Karpas-422 (cell line): ENCODE results near the gene LIPT2. TPM values are rescaled to one million over a fixed set of nuclear protein-coding genes. Genes with fewer than 3 reads are reported as not detected.

Experiments
- DNase-seq: peaks from one replicate; pipeline ENCODE4 v3.0.0-alpha.2; 2015
- H2AFZ ChIP-seq: fragments of 200-600 bp; sonication (generic); 2 replicates; pipeline ENCODE4 v1.6.1; 2014; ENCODE audit warnings: antibody characterized with exemption, low read length, mixed read lengths
- H3K27ac ChIP-seq: fragments of 200-600 bp; sonication (generic); 2 replicates; pipeline ENCODE4 v1.5.1; 2014; ENCODE audit warnings: mild to moderate bottlenecking, low read length, moderate library complexity
- H3K27me3 ChIP-seq: fragments of 200-600 bp; sonication (generic); 2 replicates; pipeline ENCODE4 v1.6.1; 2014; ENCODE audit warnings: low read length, mixed read lengths
- H3K36me3 ChIP-seq: fragments of 200-600 bp; sonication (generic); 2 replicates; pipeline ENCODE4 v1.6.1; 2014; ENCODE audit warnings: low read length, mixed read lengths; ENCODE audit not compliant: insufficient read depth
- H3K4me1 ChIP-seq: fragments of 200-600 bp; sonication (generic); 2 replicates; pipeline ENCODE4 v1.6.1; 2014; ENCODE audit warnings: mild to moderate bottlenecking, low read length, mixed read lengths
- H3K4me2 ChIP-seq: fragments of 200-600 bp; sonication (generic); 2 replicates; pipeline ENCODE4 v1.6.1; 2014; ENCODE audit warnings: low read length, low read depth, mild to moderate bottlenecking; ENCODE audit not compliant: poor library complexity, severe bottlenecking
- H3K4me3 ChIP-seq: fragments of 200-600 bp; sonication (generic); 2 replicates; pipeline ENCODE4 v1.5.1; 2014; ENCODE audit warnings: mild to moderate bottlenecking, antibody characterized with exemption, low read length, mixed read lengths
- H3K79me2 ChIP-seq: fragments of 200-600 bp; sonication (generic); 2 replicates; pipeline ENCODE4 v1.6.1; 2014; ENCODE audit warnings: mild to moderate bottlenecking, low read length, mixed read lengths
- H3K9ac ChIP-seq: fragments of 200-600 bp; sonication (generic); 2 replicates; pipeline ENCODE4 v1.6.0; 2014; ENCODE audit warnings: low read length
- H3K9me2 ChIP-seq: fragments of 200-600 bp; sonication (generic), shearing (Covaris generic); replicated peaks from 2 replicates; pipeline ENCODE4 v1.6.0; 2014; ENCODE audit warnings: mild to moderate bottlenecking, low read length, moderate library complexity; ENCODE audit not compliant: insufficient read depth
- H3K9me3 ChIP-seq: fragments of 300-700, 200-600 bp; sonication (generic); 2 replicates; pipeline ENCODE4 v1.6.1; 2014; ENCODE audit warnings: low read length, mixed read lengths
- H4K20me1 ChIP-seq: fragments of 200-600 bp; sonication (generic); 2 replicates; pipeline ENCODE4 v1.6.1; 2014; ENCODE audit warnings: mild to moderate bottlenecking, antibody characterized with exemption, low read length, low read depth; ENCODE audit not compliant: insufficient read depth
- total RNA-seq: library from RNA; depleted of rRNA; stranded (reverse); fragments of >200 nt; shearing (Covaris generic); gene quantifications from 2 replicates; pipeline ENCODE4 v1.2.3, GENCODE V29; 2014; ENCODE audit warnings: low replicate concordance

LIPT2 gene
- total RNA-seq, 1 experiment from 2014 or later, result 5.9 TPM

DNA sequence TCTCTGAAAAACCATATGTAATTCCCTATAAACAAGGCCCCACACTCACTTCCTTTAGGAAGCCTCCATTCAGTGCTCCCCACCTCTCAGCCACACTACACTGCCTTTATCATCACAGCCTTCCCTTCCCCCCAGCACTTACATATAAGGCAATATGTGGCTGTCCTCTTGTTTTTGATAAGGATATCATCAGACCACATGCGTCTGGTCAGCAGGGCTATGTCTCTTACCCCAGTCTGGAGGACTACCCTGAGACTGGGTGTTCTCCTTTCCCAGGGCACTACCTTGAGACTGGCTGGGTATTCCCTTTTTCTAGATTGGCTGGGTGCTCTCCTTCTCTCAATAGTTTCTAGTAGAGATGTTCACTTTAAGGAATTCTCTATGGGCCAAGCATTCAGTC lies 33.9 kb downstream of the LIPT2 start:
- Histone ChIP-seq H3K9ac (no peak overlapping the region), H4K20me1 (no peaks in the 10 kb centered on the region), H3K27me3 (no peaks in the 10 kb centered on the region)

DNA sequence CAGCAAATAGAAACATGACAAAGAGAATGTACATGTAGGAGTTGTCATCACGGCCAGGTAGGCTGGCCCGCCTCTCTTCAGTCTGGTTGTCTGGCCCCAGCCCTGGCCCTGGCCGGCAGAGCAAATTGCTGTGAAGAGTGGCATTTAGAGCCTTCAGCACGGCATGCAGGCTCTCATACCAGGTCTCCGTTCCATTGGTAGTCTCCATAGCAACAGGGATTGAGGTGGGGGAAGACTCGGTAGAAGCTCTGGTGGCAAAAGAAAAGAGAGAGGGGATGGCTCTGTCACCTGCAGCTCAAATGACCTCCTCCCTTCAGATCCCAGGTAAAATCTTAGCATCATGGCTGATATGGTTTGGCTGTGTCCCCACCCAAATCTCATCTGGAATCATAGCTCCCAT lies 36.2 kb downstream of the LIPT2 start:
- H3K36me3 ChIP-seq, result no peaks in the 10 kb centered on the region
- DNase-seq, result no peak
- H3K4me3 ChIP-seq, result no peak overlapping the region
- no peaks in the 10 kb centered on the region for H3K9me3 ChIP-seq
- no peak overlapping the region for H3K27ac ChIP-seq
- no peak overlapping the region for H3K4me2 ChIP-seq
- H3K9me2 ChIP-seq, result no peaks in the 10 kb centered on the region
- no peak overlapping the region for H3K9ac ChIP-seq
- no peaks in the 10 kb centered on the region for H3K27me3 ChIP-seq
- H3K4me1 ChIP-seq, result no peaks in the 10 kb centered on the region
- H4K20me1 ChIP-seq, result no peaks in the 10 kb centered on the region
- H3K79me2 ChIP-seq, result no peaks in the 10 kb centered on the region
- H2AFZ ChIP-seq, result no peak overlapping the region

More for the DNA sequence above, 33.9 kb downstream of the LIPT2 start:
- DNase-seq, result no peak
- no peak overlapping the region for H3K4me3 ChIP-seq
- H3K4me1 ChIP-seq, result no peaks in the 10 kb centered on the region
- H3K4me2 ChIP-seq, result no peak overlapping the region
- H3K36me3 ChIP-seq, result no peaks in the 10 kb centered on the region
- no peaks in the 10 kb centered on the region for H3K79me2 ChIP-seq
- H3K9me3 ChIP-seq, result no peaks in the 10 kb centered on the region
- no peak overlapping the region for H3K27ac ChIP-seq
- H2AFZ ChIP-seq, result no peak overlapping the region
- H3K9me2 ChIP-seq, result no peaks in the 10 kb centered on the region

DNA sequence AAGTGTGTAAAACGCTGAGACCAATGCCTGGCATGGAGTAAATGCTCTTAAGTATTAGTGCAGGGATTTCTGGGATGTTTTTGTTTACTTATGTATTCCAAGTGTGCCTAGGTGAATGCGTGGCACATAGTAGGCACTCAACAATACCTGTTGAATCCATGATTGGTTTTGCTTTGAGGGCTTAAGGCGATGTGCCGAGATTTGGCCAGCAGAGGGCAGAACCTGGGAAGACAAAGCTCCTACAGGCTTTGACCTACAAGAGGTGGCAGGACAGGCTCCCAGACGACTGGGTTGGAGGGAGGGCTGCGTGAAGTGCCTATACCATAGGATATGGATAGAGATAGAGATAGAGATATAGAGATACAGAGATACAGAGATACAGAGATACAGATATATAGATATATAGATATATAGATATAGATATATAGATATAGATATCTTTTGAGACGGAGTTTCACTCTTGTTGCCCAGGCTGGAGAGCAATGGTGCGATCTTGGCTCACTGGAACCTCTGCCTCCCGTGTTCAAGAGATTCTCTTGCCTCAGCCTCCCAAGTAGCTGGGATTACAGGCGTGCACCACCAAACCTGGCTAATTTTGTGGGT lies 40.0 kb downstream of the LIPT2 start:
- H4K20me1 ChIP-seq, result no peaks in the 10 kb centered on the region
- no peaks in the 10 kb centered on the region for H3K79me2 ChIP-seq
- H3K36me3 ChIP-seq, result no peaks in the 10 kb centered on the region
- no peak overlapping the region for H2AFZ ChIP-seq
- no peak overlapping the region for H3K9ac ChIP-seq
- H3K4me3 ChIP-seq, result no peak overlapping the region
- H3K4me1 ChIP-seq, result peaks cover 6% of the 10 kb centered on the region; the same call in 1 of the 2 replicates
- no peaks in the 10 kb centered on the region for H3K9me2 ChIP-seq
- no peaks in the 10 kb centered on the region for H3K9me3 ChIP-seq
- no peak overlapping the region for H3K4me2 ChIP-seq
- no peaks in the 10 kb centered on the region for H3K27me3 ChIP-seq
- peak; percentile 86 for DNase-seq
- H3K27ac ChIP-seq, result no peak overlapping the region

DNA sequence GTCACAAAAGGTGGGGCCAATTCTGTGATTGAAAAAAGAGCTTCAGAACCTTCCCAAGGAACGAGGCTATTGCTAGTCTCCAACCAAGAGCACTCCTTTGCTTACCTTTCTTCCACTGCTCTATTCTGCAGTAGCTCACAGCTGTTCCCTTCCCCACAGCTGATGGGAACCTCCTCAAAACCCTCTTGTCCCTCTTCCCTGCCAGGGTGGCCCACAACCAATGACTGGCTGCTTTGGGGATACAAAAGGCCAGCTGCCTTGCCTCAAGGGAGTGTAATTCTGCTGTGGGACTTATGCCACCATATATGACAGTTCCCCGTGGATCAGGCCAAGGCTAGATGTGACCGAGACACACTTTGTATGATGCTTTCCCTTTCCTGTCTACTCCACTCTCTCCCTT lies 41.2 kb downstream of the LIPT2 start:
- H3K4me2 ChIP-seq, result no peak overlapping the region
- H3K4me3 ChIP-seq, result no peak overlapping the region
- DNase-seq, result no peak
- H3K9me3 ChIP-seq, result no peaks in the 10 kb centered on the region
- H3K36me3 ChIP-seq, result no peaks in the 10 kb centered on the region
- H3K79me2 ChIP-seq, result no peaks in the 10 kb centered on the region
- H3K4me1 ChIP-seq, result peaks cover 6% of the 10 kb centered on the region; the same call in 1 of the 2 replicates
- H3K27ac ChIP-seq, result no peak overlapping the region
- H4K20me1 ChIP-seq, result no peaks in the 10 kb centered on the region
- H3K9me2 ChIP-seq, result no peaks in the 10 kb centered on the region
- H3K27me3 ChIP-seq, result no peaks in the 10 kb centered on the region
- no peak overlapping the region for H2AFZ ChIP-seq
- no peak overlapping the region for H3K9ac ChIP-seq

DNA sequence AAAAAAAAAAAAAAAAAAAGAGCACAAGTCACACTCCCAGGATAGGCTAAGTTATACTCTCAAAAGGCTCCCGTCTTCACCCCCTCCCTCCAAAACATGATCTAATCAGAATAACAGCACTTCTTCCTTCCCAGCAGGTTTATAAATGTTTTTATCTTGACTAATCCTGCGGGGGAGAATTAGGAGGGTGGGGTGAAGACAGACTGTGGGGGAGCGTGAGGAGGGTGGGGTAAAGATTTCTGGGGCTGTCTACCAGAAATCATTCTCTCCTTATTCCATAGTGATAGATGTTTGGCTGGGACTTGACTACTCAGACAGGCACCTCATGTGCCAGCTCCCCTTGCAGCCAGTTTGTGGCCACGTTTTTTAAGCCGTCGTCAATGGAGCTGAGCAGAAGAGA lies 43.2 kb downstream of the LIPT2 start:
- Histone ChIP-seq H3K4me2 (no peak overlapping the region), H3K9ac (no peak overlapping the region), H2AFZ (no peak overlapping the region), H3K4me3 (no peak overlapping the region), H3K9me2 (no peaks in the 10 kb centered on the region), H3K4me1 (peaks cover 6% of the 10 kb centered on the region; the same call in 1 of the 2 replicates), H3K27me3 (no peaks in the 10 kb centered on the region), H3K36me3 (no peaks in the 10 kb centered on the region), H3K27ac (no peak overlapping the region), H3K9me3 (no peaks in the 10 kb centered on the region), H3K79me2 (no peaks in the 10 kb centered on the region), H4K20me1 (no peaks in the 10 kb centered on the region)
- no peak for DNase-seq

DNA sequence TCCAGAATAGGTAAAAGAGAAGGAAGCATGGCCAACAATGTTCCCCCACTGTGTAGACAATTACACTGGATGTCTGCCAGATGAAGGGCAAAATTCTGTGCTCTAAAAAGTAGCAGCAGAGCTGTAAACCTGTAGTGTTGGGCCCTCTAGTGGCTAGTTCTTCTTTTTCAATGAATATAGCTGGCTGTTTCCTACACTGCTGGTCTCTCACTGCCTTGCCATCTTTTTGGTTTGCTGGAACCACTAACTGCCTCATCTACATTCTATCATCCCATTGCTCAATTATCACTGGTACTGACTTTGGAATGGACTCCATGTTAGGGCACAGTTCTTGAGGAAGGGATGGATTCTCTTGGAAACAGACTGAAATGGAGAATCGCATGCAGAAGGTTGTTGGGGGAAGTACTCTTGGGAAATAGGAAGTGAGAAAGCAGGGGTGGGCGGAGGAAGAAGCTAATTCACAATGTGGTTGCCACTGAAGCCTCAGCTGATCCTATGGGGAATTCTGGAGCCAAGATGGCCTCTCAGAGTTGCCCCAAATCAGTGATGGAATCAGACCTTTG lies 44.1 kb downstream of the LIPT2 start:
- peak; percentile 90 for DNase-seq
- Histone ChIP-seq H3K4me1 (peaks cover 6% of the 10 kb centered on the region; the same call in 1 of the 2 replicates), H3K36me3 (no peaks in the 10 kb centered on the region), H3K9me2 (no peaks in the 10 kb centered on the region), H3K9me3 (no peaks in the 10 kb centered on the region), H3K9ac (peak overlapping the region; percentile 28; the same call in 1 of the 2 replicates), H3K27me3 (no peaks in the 10 kb centered on the region), H2AFZ (peak overlapping the region; percentile 87; the same call in 1 of the 2 replicates), H4K20me1 (no peaks in the 10 kb centered on the region), H3K79me2 (no peaks in the 10 kb centered on the region), H3K27ac (no peak overlapping the region), H3K4me2 (peak overlapping the region; percentile 7), H3K4me3 (peak overlapping the region; percentile 18; the same call in 1 of the 2 replicates)

DNA sequence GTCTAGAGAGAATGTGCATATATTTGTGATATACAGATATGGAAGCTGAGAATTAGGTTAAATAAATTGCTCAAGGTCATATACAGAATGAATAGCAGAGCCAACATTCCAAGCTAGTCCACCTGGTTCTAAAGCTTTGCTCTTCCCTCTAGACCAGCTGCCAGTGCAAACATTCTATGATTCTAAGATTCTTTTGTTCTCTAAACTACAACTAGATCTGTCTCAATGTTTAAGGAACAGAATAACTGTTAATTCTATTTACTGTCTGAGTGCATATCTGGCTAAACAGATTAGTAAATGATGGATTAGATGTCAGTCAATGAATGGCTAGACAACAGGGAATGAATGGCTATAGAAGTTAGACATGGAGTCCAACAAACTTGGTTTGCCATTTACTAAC lies 45.8 kb downstream of the LIPT2 start:
- H3K27me3 ChIP-seq, result no peaks in the 10 kb centered on the region
- H3K36me3 ChIP-seq, result no peaks in the 10 kb centered on the region
- H3K4me3 ChIP-seq, result no peak overlapping the region
- no peak overlapping the region for H3K9ac ChIP-seq
- H3K4me2 ChIP-seq, result no peak overlapping the region
- no peaks in the 10 kb centered on the region for H3K9me3 ChIP-seq
- no peaks in the 10 kb centered on the region for H3K79me2 ChIP-seq
- no peaks in the 10 kb centered on the region for H4K20me1 ChIP-seq
- no peaks in the 10 kb centered on the region for H3K9me2 ChIP-seq
- peaks cover 6% of the 10 kb centered on the region; the same call in 1 of the 2 replicates for H3K4me1 ChIP-seq
- H3K27ac ChIP-seq, result no peak overlapping the region
- no peak overlapping the region for H2AFZ ChIP-seq
- DNase-seq, result no peak

DNA sequence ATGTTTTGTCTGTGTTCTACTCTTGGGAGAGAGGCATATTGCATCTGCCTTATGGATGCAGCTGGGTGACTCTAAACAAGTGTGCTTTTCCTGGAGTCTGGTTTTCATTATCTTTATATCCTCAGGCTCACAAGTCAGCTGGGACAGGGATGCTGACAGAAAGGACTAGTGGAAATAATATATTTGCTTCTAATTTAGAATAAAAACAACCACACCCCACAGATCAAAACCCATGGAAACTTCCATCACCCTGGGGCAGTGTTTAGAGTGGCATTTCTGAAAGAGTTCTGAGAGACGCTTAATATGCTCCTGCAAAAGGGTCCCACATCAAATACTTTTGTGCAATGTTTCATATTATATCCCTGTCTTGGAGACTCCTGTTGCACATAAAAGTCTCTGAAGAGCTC lies 47.0 kb downstream of the LIPT2 start:
- no peak overlapping the region for H3K4me2 ChIP-seq
- no peak for DNase-seq
- no peaks in the 10 kb centered on the region for H3K9me3 ChIP-seq
- no peak overlapping the region for H3K9ac ChIP-seq
- no peaks in the 10 kb centered on the region for H3K27me3 ChIP-seq
- no peak overlapping the region for H2AFZ ChIP-seq
- H3K4me1 ChIP-seq, result peaks cover 6% of the 10 kb centered on the region; the same call in 1 of the 2 replicates
- H4K20me1 ChIP-seq, result no peaks in the 10 kb centered on the region
- H3K27ac ChIP-seq, result no peak overlapping the region
- H3K4me3 ChIP-seq, result no peak overlapping the region
- no peaks in the 10 kb centered on the region for H3K9me2 ChIP-seq
- H3K36me3 ChIP-seq, result no peaks in the 10 kb centered on the region
- no peaks in the 10 kb centered on the region for H3K79me2 ChIP-seq
